ENCODE measurements around the gene UNC93A. TPM values are rescaled to one million over a fixed set of nuclear protein-coding genes. Genes with fewer than 3 reads are reported as not detected.

The UNC93A gene
- total and polyA plus RNA-seq, 7 donors: not detected

DNA sequence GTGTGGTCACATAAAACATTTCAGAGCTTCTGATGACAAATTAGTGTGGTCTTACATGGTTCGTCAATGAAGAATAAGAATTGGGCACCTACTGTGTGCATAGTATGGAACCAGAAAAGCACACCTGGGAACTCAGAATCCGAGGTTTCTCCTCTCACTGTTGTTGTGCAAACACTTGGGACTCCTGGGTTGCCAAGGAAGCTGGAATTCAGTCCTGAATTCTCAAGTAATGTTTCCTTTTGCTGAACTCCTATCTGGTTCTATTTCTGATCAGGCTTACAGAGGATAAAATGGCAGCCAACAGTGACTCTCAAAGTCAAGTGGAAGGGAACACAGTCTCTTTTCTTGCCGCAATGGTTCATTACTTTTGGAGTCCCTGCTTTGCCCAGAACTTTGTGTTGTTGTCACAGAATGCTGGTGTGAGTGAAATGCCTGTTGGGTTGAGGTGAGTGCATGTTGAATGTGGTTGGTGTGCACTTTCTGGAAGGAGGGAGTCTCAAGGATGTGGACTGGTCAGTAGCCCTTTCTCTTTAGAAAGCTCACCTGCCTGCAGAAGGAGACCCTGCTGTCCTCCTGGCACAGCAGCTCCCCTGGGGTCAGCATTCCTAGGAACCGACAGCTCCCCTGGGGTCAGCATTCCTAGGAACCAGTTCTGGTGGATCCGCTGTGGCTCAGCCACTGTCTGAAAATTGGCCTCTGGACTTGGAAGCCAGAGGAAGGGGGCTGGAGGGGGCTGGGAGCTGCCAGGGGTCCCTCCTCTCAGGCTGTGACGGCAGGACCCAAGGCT lies 1.4 kb downstream of the UNC93A start:
- no peaks in the 10 kb centered on the region for H3K9me3 ChIP-seq
- peaks cover 0 to 8% (median 0%) of the 10 kb centered on the region in 3 donors for H3K27me3 ChIP-seq (ENCODE audit: insufficient read depth in 3 of 3, low read length in 2 of 3)
- 71 to 89% (median 76%) methylated on average over 6 of the region's 6 CpGs for WGBS, 3 donors
- no peak overlapping the region for H3K27ac ChIP-seq
- H3K4me3 ChIP-seq: no peak overlapping the region
- no peak for ATAC-seq
- intact Hi-C loops (cut with DNase I): loop anchor here (5.0 to 10.0 kb wide), 2 partner anchors 75 to 518 kb away; no protein-coding TSS in a partner anchor
- DNase-seq: no peak
- H3K4me1 ChIP-seq: no peaks in the 10 kb centered on the region
- H3K36me3 ChIP-seq (ENCODE audit: insufficient read depth in 1 of 2, low read depth in 1 of 2): no peaks in the 10 kb centered on the region
- TF ChIP-seq, protein P1, sequence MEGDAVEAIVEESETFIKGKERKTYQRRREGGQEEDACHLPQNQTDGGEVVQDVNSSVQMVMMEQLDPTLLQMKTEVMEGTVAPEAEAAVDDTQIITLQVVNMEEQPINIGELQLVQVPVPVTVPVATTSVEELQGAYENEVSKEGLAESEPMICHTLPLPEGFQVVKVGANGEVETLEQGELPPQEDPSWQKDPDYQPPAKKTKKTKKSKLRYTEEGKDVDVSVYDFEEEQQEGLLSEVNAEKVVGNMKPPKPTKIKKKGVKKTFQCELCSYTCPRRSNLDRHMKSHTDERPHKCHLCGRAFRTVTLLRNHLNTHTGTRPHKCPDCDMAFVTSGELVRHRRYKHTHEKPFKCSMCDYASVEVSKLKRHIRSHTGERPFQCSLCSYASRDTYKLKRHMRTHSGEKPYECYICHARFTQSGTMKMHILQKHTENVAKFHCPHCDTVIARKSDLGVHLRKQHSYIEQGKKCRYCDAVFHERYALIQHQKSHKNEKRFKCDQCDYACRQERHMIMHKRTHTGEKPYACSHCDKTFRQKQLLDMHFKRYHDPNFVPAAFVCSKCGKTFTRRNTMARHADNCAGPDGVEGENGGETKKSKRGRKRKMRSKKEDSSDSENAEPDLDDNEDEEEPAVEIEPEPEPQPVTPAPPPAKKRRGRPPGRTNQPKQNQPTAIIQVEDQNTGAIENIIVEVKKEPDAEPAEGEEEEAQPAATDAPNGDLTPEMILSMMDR (IDR thresholded peaks at IDR 0.05): no peak

DNA sequence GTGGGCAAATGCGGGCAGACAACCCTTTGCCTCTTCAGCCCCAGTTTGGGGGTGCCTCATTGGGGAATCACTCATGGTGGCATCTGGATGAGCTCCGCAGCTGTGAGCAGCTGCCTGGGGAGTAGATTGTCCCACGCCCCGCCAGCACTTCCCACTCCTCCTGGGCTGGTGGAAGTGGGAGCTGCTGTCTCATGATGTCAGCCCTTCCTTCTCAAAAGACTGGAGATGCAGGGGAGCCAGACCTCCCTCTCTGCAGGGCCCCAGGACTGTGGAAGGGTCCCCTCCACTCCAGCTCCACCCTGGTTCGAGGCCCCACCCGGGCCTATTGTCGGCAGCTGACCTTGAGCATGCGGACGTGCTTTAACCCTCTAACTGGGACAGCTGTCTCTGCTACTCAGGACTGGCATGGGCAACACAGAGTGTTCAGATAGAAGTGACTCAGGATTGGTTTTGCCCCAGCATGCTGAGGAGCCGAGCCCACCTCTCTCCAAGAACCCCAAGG lies 2.0 kb downstream of the UNC93A start:
- TF ChIP-seq, protein P1 (IDR thresholded peaks at IDR 0.05): no peak
- no peaks in the 10 kb centered on the region for H3K9me3 ChIP-seq
- H3K27ac ChIP-seq: no peak overlapping the region
- no peaks in the 10 kb centered on the region for H3K36me3 ChIP-seq (ENCODE audit: insufficient read depth in 1 of 2, low read depth in 1 of 2)
- no peak overlapping the region for H3K4me3 ChIP-seq
- ATAC-seq (no peak), DNase-seq (no peak)
- intact Hi-C loops (cut with DNase I): loop anchor here (5.0 to 10.0 kb wide), 2 partner anchors 76 to 518 kb away; no protein-coding TSS in a partner anchor
- 43 to 45% (median 44%) methylated on average over 10 of the region's 10 CpGs for WGBS, 3 donors
- no peaks in the 10 kb centered on the region for H3K4me1 ChIP-seq
- peaks cover 0 to 8% (median 2%) of the 10 kb centered on the region in 3 donors for H3K27me3 ChIP-seq (ENCODE audit: insufficient read depth in 3 of 3, low read length in 2 of 3)

DNA sequence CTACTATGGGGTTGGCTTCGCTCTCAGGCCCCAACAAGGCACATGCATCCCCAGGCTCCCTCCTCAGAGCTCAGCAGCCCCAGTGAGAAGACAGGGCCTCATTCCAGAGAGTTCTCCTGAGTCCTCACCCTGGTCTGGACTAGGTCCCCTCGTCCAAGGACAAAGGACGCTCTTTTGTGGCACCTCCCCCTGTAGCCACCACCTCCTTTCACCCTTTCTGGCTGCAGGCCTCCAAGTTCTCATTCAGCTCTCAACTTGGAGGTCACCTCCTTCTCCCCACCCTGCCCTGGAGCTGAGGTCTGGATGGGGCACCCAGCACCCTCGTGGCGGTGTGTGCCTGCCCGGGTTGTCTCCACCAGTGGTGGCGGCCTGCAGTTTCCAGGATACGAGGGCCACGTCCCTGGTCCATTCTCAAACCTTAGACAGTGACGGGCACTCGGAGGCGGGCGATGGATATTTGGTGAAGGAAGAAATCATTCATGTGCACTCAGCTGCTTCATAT lies 2.5 kb downstream of the UNC93A start:
- Histone ChIP-seq H3K4me3 (no peak overlapping the region), H3K4me1 (no peaks in the 10 kb centered on the region), H3K27ac (no peak overlapping the region), H3K9me3 (no peaks in the 10 kb centered on the region), H3K27me3 (ENCODE audit: insufficient read depth in 3 of 3, low read length in 2 of 3) (peaks cover 0 to 8% (median 2%) of the 10 kb centered on the region in 3 donors), H3K36me3 (ENCODE audit: insufficient read depth in 1 of 2, low read depth in 1 of 2) (no peaks in the 10 kb centered on the region)
- no peak for DNase-seq
- intact Hi-C loops (cut with DNase I): loop anchor here (5.0 to 10.0 kb wide), 2 partner anchors 76 to 519 kb away; no protein-coding TSS in a partner anchor
- 88 to 95% (median 90%) methylated on average over 13 of the region's 13 CpGs for WGBS, 3 donors
- no peak for ATAC-seq
- TF ChIP-seq, protein P1 (IDR thresholded peaks at IDR 0.05): no peak

DNA sequence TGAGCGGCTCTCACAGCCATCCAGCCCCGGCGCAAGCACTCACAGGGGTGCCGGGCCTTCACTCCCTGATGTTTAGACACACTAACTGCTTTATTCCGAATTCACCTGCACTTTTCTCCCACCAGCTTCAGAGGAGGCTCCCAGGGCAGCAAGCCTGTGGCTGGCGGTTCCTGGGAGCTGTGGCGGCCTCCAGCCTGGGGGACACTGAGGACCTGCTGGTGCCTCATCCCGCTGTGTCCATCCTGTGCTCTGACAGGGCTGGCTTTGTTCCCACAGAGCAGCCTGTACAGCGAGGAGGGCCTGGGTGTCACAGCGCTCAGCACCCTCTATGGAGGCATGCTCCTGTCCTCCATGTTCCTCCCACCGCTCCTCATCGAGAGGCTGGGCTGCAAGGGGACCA lies 3.1 kb downstream of the UNC93A start:
- no peak for ATAC-seq
- Histone ChIP-seq H3K36me3 (ENCODE audit: insufficient read depth in 1 of 2, low read depth in 1 of 2) (no peaks in the 10 kb centered on the region), H3K4me3 (no peak overlapping the region), H3K27ac (no peak overlapping the region), H3K4me1 (no peaks in the 10 kb centered on the region), H3K27me3 (ENCODE audit: insufficient read depth in 3 of 3, low read length in 2 of 3) (peaks cover 0 to 8% (median 2%) of the 10 kb centered on the region in 3 donors), H3K9me3 (no peaks in the 10 kb centered on the region)
- intact Hi-C loops (cut with DNase I): loop anchor here (5.0 to 10.0 kb wide), 2 partner anchors 77 to 519 kb away; no protein-coding TSS in a partner anchor
- no peak for DNase-seq
- WGBS, 3 donors: 86 to 95% (median 92%) methylated on average over 11 to 12 of the region's 12 CpGs
- TF ChIP-seq, protein P1 (IDR thresholded peaks at IDR 0.05): no peak
